GM12872 (cell line): Measurements from ENCODE around the gene TLCD1.

ENCODE experiments used
- TF ChIP-seq, protein P1 (sequence below): IDR thresholded peaks from 3 replicates; pipeline ENCODE4 v1.5.1; 2011; ENCODE audit warnings: low read depth, mild to moderate bottlenecking, low read length, moderate library complexity; ENCODE audit not compliant: insufficient read depth

The TLCD1 gene

DNA sequence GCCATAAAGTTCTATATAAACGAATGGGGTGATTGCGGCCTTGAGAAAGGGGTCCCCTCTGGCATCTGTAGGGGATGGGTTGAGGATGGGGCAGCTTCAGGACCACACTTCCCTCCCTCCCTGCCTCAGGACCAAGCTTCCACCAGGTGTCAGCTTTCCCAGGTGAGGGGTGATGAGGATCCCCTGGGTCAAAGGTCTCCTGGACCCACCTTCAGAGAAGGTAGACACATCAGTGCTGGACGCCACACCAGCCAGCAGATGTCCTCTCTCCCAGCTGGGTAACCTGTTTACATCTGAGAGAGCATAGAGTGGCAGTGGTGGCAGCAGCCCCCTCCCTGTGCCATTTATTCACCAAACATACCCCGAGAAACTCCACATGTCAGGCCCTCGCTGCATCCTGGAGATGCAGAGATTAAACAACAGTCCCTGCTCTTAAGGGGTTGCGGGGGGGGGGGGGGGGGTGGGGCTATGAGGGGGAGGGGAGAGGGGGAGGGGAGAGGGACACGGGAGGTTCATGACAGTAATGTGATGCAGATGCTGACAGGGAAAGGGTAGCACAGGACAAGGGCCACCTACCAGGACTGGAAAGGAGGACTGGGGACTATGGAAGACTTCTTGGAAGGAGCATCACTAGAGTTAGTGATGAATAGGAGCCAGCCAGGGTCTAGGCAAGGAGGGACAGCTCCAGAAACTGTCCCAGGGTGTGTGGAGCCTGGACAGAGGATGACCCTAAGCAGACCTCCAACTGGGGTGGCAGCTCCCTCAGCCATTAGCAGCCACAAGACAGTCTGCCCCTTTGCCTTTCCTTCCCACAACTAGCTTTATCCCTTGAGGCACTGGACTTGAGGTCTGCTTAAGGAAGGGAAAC, 19.3 kb downstream of the TLCD1 start:
- TF ChIP-seq, protein P1, sequence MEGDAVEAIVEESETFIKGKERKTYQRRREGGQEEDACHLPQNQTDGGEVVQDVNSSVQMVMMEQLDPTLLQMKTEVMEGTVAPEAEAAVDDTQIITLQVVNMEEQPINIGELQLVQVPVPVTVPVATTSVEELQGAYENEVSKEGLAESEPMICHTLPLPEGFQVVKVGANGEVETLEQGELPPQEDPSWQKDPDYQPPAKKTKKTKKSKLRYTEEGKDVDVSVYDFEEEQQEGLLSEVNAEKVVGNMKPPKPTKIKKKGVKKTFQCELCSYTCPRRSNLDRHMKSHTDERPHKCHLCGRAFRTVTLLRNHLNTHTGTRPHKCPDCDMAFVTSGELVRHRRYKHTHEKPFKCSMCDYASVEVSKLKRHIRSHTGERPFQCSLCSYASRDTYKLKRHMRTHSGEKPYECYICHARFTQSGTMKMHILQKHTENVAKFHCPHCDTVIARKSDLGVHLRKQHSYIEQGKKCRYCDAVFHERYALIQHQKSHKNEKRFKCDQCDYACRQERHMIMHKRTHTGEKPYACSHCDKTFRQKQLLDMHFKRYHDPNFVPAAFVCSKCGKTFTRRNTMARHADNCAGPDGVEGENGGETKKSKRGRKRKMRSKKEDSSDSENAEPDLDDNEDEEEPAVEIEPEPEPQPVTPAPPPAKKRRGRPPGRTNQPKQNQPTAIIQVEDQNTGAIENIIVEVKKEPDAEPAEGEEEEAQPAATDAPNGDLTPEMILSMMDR: no peak

DNA sequence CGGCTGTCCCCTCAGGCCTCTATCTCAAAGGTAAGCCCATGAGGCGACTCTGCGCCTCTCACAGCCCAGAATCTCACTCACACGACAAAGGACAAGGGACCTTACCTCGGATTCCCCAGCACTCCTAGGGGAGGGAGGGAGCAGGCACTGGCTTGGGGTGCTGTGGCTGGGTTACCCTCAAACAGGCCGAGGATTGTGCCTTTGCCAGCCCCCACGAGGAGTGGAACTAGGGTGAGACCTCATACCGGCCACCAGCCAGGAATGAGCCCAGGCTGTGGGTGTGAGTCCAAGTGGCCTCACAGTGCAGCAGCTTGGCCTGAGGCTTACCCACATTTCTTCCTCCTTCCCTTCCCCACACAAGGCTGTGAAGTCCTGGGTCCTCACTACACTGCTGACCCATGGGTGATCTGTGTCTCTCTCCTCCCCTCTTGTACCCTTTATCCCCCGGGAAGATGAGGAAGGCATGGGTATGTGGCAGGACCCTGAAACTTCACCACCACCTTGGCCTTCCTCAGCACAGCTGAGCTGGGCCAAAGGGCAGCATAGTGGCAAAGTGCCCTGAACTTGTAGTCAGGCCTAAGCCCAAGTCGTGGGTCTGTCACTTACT, 20.2 kb downstream of the TLCD1 start:
- TF ChIP-seq, protein P1: no peak

DNA sequence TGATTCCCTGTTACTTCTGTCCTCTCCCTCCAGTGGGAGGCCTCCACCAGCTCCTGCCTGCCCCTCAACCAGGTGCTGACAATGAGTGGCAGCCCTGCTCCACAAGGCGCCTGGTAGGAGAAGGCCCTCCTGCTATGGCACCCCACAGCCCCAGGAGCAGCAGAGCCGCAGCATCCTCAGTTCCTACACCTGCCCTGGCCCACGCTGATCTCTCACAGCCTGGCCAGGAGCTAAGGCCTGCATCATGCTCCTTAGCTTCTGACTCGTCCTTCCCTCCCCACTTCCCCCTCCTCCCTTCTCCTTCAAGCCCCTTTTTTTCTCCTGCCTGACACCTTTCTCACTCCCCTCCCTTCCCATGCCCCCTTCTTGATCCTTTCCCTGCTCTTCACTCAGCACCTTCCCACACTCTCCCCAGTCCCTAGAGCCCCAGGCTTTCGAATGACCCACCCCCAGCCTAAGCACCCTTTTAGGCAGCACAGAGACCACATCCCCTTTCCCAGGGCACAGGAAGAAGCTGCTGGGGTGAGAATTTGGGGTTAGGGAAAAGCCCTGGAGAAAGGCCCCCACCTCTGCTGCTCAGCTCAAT, 20.9 kb downstream of the TLCD1 start:
- TF ChIP-seq, protein P1: no peak

DNA sequence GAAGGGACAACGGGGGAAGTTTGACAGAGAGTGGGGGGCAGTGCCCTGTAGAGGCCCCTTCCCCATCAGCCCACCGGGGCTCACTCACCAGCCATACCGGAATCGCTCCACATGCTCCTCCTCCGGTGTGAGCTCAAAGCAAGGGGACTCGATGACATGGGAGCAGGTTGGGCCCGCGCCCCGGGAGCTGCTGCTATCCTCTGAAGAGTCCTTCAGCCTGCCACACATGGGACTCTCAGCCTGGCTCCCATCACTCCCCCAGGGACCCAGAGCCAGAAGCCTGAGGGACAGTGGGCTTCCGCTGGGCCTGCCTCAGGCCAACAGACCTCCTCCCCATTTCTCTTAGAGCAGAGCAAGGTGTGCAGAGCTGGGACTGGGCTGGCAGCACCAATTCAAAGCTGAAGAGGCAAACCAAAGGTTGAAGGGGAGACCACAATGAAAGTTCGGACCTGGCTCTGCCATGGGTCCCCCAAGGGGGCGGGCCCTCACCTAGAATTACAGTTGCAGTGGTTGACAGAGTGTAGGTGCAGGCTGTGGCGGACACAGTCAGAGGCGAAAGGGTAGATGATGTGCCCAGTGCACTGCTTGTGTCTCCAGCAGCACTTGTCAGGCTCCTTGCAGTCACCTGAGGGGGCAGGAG, 21.7 kb downstream of the TLCD1 start:
- TF ChIP-seq, protein P1: no peak

DNA sequence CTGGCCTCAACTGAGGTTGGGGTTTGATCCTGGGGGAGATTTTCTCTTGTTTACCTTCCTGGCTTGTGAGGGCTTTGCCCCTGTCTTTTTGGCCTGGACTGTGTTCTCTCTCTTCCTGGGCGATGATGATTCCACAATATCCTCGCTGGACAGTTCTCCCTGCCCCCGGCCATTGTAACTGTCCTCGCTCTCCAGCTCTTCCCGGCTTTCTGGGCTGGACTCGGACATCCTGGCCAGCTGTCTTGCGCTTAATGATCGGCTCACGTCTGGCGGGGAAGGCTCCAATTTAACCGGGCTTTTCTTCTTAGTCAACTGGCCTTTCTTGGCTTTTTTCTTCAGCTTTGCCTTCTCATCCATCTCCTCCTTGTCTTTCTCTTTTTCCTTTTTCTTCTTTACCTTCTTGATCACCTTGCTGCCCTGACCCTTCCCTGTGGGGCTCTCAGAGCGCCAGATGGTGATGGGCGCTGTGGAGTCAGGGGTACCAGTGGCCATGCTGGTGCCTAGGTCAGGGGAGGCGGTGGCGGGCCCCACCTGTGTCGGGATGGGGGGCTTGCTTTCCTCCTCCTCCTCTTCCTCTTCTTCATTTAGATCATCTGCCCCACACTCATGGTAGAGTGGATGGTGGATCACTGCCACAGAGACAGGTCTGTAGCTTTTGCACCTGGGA, 22.3 kb downstream of the TLCD1 start:
- TF ChIP-seq, protein P1: no peak

DNA sequence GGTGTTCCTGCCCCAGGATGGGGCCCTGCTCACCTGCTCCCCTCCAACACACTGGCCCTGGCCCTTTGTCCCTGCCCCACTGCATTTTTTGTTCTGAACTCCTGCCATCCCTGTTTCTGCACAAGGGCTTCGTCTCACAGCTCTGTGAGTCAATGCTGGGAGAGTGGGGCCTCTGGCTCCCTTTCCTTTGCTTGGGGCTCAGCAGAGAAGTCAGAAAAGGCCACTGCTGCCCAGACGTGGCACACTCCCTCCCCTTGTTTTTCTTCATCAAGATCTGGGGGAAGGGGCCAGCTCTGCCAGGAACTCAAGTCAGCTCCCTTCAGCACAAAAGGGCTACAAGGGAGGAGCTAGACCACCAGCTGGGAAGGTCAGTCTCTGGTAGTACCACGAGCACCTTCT, 23.3 kb downstream of the TLCD1 start:
- TF ChIP-seq, protein P1: no peak
